ENCODE measurements around the gene IMPG1. TPM values are rescaled to one million over a fixed set of nuclear protein-coding genes. Genes with fewer than 3 reads are reported as not detected.

IMPG1 gene
- total RNA-seq, 1 donor from 2014 or later: not detected

- Histone ChIP-seq H3K36me3 (ENCODE audit: control insufficient read depth, insufficient read depth, low read length) (no peaks in the 10 kb centered on the region), H3K27me3 (ENCODE audit: control insufficient read depth, insufficient read depth, low read length) (no peaks in the 10 kb centered on the region), H3K4me3 (ENCODE audit: low read depth, low read length) (no peak overlapping the region)
- no peak for TF ChIP-seq CTCF (IDR thresholded peaks at IDR 0.05; ENCODE audit: insufficient read depth, low read length, poor library complexity, severe bottlenecking)
- no peak for DNase-seq (ENCODE audit: low read depth)
Observed at GRCh38 chr6:76003113-76003512, 69.3 kb downstream of the IMPG1 start.

GRCh38 chr6:76000629-76001028 is 71.8 kb downstream of the IMPG1 start:
- Histone ChIP-seq H3K27me3 (ENCODE audit: control insufficient read depth, insufficient read depth, low read length) (no peaks in the 10 kb centered on the region), H3K36me3 (ENCODE audit: control insufficient read depth, insufficient read depth, low read length) (no peaks in the 10 kb centered on the region), H3K4me3 (ENCODE audit: low read depth, low read length) (no peak overlapping the region)
- no peak for DNase-seq (ENCODE audit: low read depth)
- TF ChIP-seq CTCF (IDR thresholded peaks at IDR 0.05; ENCODE audit: insufficient read depth, low read length, poor library complexity, severe bottlenecking): no peak

- no peak for DNase-seq (ENCODE audit: low read depth)
- Histone ChIP-seq H3K36me3 (ENCODE audit: control insufficient read depth, insufficient read depth, low read length) (no peaks in the 10 kb centered on the region), H3K27me3 (ENCODE audit: control insufficient read depth, insufficient read depth, low read length) (no peaks in the 10 kb centered on the region), H3K4me3 (ENCODE audit: low read depth, low read length) (no peak overlapping the region)
- no peak for TF ChIP-seq CTCF (IDR thresholded peaks at IDR 0.05; ENCODE audit: insufficient read depth, low read length, poor library complexity, severe bottlenecking)
Observed at GRCh38 chr6:75997696-75998095, 74.8 kb downstream of the IMPG1 start.

- Histone ChIP-seq H3K4me3 (ENCODE audit: low read depth, low read length) (no peak overlapping the region), H3K27me3 (ENCODE audit: control insufficient read depth, insufficient read depth, low read length) (no peaks in the 10 kb centered on the region), H3K36me3 (ENCODE audit: control insufficient read depth, insufficient read depth, low read length) (no peaks in the 10 kb centered on the region)
- TF ChIP-seq CTCF (IDR thresholded peaks at IDR 0.05; ENCODE audit: insufficient read depth, low read length, poor library complexity, severe bottlenecking): no peak
- no peak for DNase-seq (ENCODE audit: low read depth)
Observed at GRCh38 chr6:75993236-75994162, 79.0 kb downstream of the IMPG1 start.

- DNase-seq (ENCODE audit: low read depth): no peak
- Histone ChIP-seq H3K27me3 (ENCODE audit: control insufficient read depth, insufficient read depth, low read length) (no peaks in the 10 kb centered on the region), H3K4me3 (ENCODE audit: low read depth, low read length) (no peak overlapping the region), H3K36me3 (ENCODE audit: control insufficient read depth, insufficient read depth, low read length) (no peaks in the 10 kb centered on the region)
- no peak for TF ChIP-seq CTCF (IDR thresholded peaks at IDR 0.05; ENCODE audit: insufficient read depth, low read length, poor library complexity, severe bottlenecking)
Observed at GRCh38 chr6:75991941-75992340, 80.5 kb downstream of the IMPG1 start.
